H1 (cell line): ENCODE results near the gene ARRDC2.

Experiments used
- CEBPB ChIP-seq: IDR thresholded peaks from 2 replicates; pipeline ENCODE4 v1.6.1; 2012; ENCODE audit warnings: low read depth, low read length
- CTCF ChIP-seq, 3 experiments: IDR thresholded peaks; 1 replicate in 2 of 3; 2 replicates in 1 of 3; pipeline versions ENCODE4 v1.5.1 to v1.6.1; 2011; ENCODE audit warnings: low read length in 3 of 3, mild to moderate bottlenecking in 3 of 3, inconsistent platforms in 2 of 3, low read depth in 1 of 3, moderate library complexity in 1 of 3; ENCODE audit not compliant: insufficient read depth in 1 of 3; ENCODE audit errors: control extremely low read depth in 1 of 3
- EP300 ChIP-seq, 2 experiments: IDR thresholded peaks; 1 replicate in 1 of 2; 2 replicates in 1 of 2; pipeline ENCODE4 v1.6.1; 2011 to 2012; ENCODE audit warnings: low read depth in 2 of 2, low read length in 2 of 2, mild to moderate bottlenecking in 2 of 2, borderline replicate concordance in 1 of 2, inconsistent platforms in 1 of 2, moderate library complexity in 1 of 2
- EZH2 ChIP-seq: fragments of 200-600 bp; sonication (generic); IDR thresholded peaks from 2 replicates; pipeline ENCODE4 v1.7.1; 2012; ENCODE audit warnings: low read depth, mild to moderate bottlenecking, moderate library complexity, low read length, inconsistent platforms; ENCODE audit not compliant: severe bottlenecking
- KDM5A ChIP-seq: fragments of 200-600 bp; IDR thresholded peaks from 2 replicates; pipeline ENCODE4 v1.7.1; 2012; ENCODE audit warnings: mild to moderate bottlenecking, low read length, inconsistent platforms, mixed read lengths
- POLR2AphosphoS5 ChIP-seq: IDR thresholded peaks from 2 replicates; pipeline ENCODE4 v1.6.1; 2011; ENCODE audit warnings: low read depth, low read length
- SRF ChIP-seq: IDR thresholded peaks from 2 replicates; pipeline ENCODE4 v1.6.1; 2011; ENCODE audit warnings: mild to moderate bottlenecking, low read depth, low read length, moderate library complexity
- TAF1 ChIP-seq: IDR thresholded peaks from 2 replicates; pipeline ENCODE4 v1.6.1; 2011; ENCODE audit warnings: mild to moderate bottlenecking, low read depth, low read length

- TF ChIP-seq EZH2, result no peak
- TF ChIP-seq CEBPB, result no peak
- no peak for TF ChIP-seq CTCF (IDR thresholded peaks at IDR 0.05; ENCODE audit: control extremely low read depth in 1 of 3, insufficient read depth in 1 of 3, low read depth in 1 of 3, low read length in 3 of 3)
- TF ChIP-seq SRF, result no peak
- no peak for TF ChIP-seq KDM5A
- no peak for TF ChIP-seq TAF1
- no peak for TF ChIP-seq POLR2AphosphoS5
- TF ChIP-seq EP300 (IDR thresholded peaks at IDR 0.05; ENCODE audit: borderline replicate concordance in 1 of 2, low read depth in 2 of 2, low read length in 2 of 2), result no peak
These were observed 1.6 kb downstream of the ARRDC2 start for GRCh38 chr19:18009412-18010066.
